ENCODE results near the gene SGK1.
A peak's percentile ranks its signal among the peaks of the same experiment; 100 is the strongest.

The SGK1 gene

GRCh38 chr6:134178161-134179044 is 139.5 kb downstream of the SGK1 start:
- H3K27me3 Mint-ChIP-seq (ENCODE audit: low read depth) = no peaks in the 10 kb centered on the region
- H3K4me3 Mint-ChIP-seq = peak overlapping the region; percentile 93
- H3K27ac Mint-ChIP-seq = peak overlapping the region; percentile 94
- peaks cover 37% of the 10 kb centered on the region for H3K4me1 Mint-ChIP-seq (ENCODE audit: low read depth)
- H3K9me3 Mint-ChIP-seq = no peaks in the 10 kb centered on the region
- H3K36me3 Mint-ChIP-seq (ENCODE audit: low read depth) = peaks cover 13% of the 10 kb centered on the region

GRCh38 chr6:134177753-134178160 is 140.2 kb downstream of the SGK1 start:
- H3K9me3 Mint-ChIP-seq = no peaks in the 10 kb centered on the region
- peaks cover 43% of the 10 kb centered on the region for H3K4me1 Mint-ChIP-seq (ENCODE audit: low read depth)
- H3K27me3 Mint-ChIP-seq (ENCODE audit: low read depth) = no peaks in the 10 kb centered on the region
- H3K4me3 Mint-ChIP-seq = peak overlapping the region; percentile 93
- peaks cover 19% of the 10 kb centered on the region for H3K36me3 Mint-ChIP-seq (ENCODE audit: low read depth)
- H3K27ac Mint-ChIP-seq = peak overlapping the region; percentile 94

GRCh38 chr6:134177236-134177635 is 140.7 kb downstream of the SGK1 start:
- Mint-ChIP-seq H3K27ac (peak overlapping the region; percentile 94), H3K4me3 (peak overlapping the region; percentile 93), H3K27me3 (ENCODE audit: low read depth) (no peaks in the 10 kb centered on the region), H3K36me3 (ENCODE audit: low read depth) (peaks cover 24% of the 10 kb centered on the region), H3K9me3 (no peaks in the 10 kb centered on the region), H3K4me1 (ENCODE audit: low read depth) (peaks cover 46% of the 10 kb centered on the region)

GRCh38 chr6:134176264-134176975 is 141.5 kb downstream of the SGK1 start:
- Mint-ChIP-seq H3K4me3 (peak overlapping the region; percentile 95), H3K36me3 (ENCODE audit: low read depth) (peaks cover 32% of the 10 kb centered on the region), H3K27ac (peak overlapping the region; percentile 95), H3K9me3 (no peaks in the 10 kb centered on the region), H3K27me3 (ENCODE audit: low read depth) (no peaks in the 10 kb centered on the region), H3K4me1 (ENCODE audit: low read depth) (peaks cover 53% of the 10 kb centered on the region)

- H3K27ac Mint-ChIP-seq = peak overlapping the region; percentile 95
- peak overlapping the region; percentile 95 for H3K4me3 Mint-ChIP-seq
- no peaks in the 10 kb centered on the region for H3K27me3 Mint-ChIP-seq (ENCODE audit: low read depth)
- H3K4me1 Mint-ChIP-seq (ENCODE audit: low read depth) = peaks cover 59% of the 10 kb centered on the region
- peaks cover 37% of the 10 kb centered on the region for H3K36me3 Mint-ChIP-seq (ENCODE audit: low read depth)
- no peaks in the 10 kb centered on the region for H3K9me3 Mint-ChIP-seq
These were observed 142.2 kb downstream of the SGK1 start for GRCh38 chr6:134175532-134176263.

- H3K27ac Mint-ChIP-seq = peak overlapping the region; percentile 99
- H3K27me3 Mint-ChIP-seq (ENCODE audit: low read depth) = no peaks in the 10 kb centered on the region
- peaks cover 44% of the 10 kb centered on the region for H3K36me3 Mint-ChIP-seq (ENCODE audit: low read depth)
- peaks cover 64% of the 10 kb centered on the region for H3K4me1 Mint-ChIP-seq (ENCODE audit: low read depth)
- no peaks in the 10 kb centered on the region for H3K9me3 Mint-ChIP-seq
- H3K4me3 Mint-ChIP-seq = peak overlapping the region; percentile 99
These were observed 143.0 kb downstream of the SGK1 start for GRCh38 chr6:134174672-134175531.

- H3K4me1 Mint-ChIP-seq (ENCODE audit: low read depth) = peaks cover 64% of the 10 kb centered on the region
- no peaks in the 10 kb centered on the region for H3K9me3 Mint-ChIP-seq
- H3K4me3 Mint-ChIP-seq = peak overlapping the region; percentile 99
- no peaks in the 10 kb centered on the region for H3K27me3 Mint-ChIP-seq (ENCODE audit: low read depth)
- H3K36me3 Mint-ChIP-seq (ENCODE audit: low read depth) = peaks cover 50% of the 10 kb centered on the region
- peak overlapping the region; percentile 99 for H3K27ac Mint-ChIP-seq
These were observed 143.8 kb downstream of the SGK1 start for GRCh38 chr6:134173936-134174671.

GRCh38 chr6:134173366-134173725 is 144.6 kb downstream of the SGK1 start:
- Mint-ChIP-seq H3K4me1 (ENCODE audit: low read depth) (peaks cover 61% of the 10 kb centered on the region), H3K27me3 (ENCODE audit: low read depth) (no peaks in the 10 kb centered on the region), H3K27ac (peak overlapping the region; percentile 34), H3K9me3 (no peaks in the 10 kb centered on the region), H3K36me3 (ENCODE audit: low read depth) (peaks cover 53% of the 10 kb centered on the region), H3K4me3 (peak overlapping the region; percentile 99)

- Mint-ChIP-seq H3K4me3 (peak overlapping the region; percentile 99), H3K27ac (peak overlapping the region; percentile 34), H3K9me3 (no peaks in the 10 kb centered on the region), H3K4me1 (ENCODE audit: low read depth) (peaks cover 59% of the 10 kb centered on the region), H3K36me3 (ENCODE audit: low read depth) (peaks cover 56% of the 10 kb centered on the region), H3K27me3 (ENCODE audit: low read depth) (no peaks in the 10 kb centered on the region)
These were observed 145.1 kb downstream of the SGK1 start for GRCh38 chr6:134172706-134173365.

- Mint-ChIP-seq H3K9me3 (no peaks in the 10 kb centered on the region), H3K4me3 (peak overlapping the region; percentile 99), H3K4me1 (ENCODE audit: low read depth) (peaks cover 52% of the 10 kb centered on the region), H3K27ac (no peak overlapping the region), H3K36me3 (ENCODE audit: low read depth) (peaks cover 59% of the 10 kb centered on the region), H3K27me3 (ENCODE audit: low read depth) (no peaks in the 10 kb centered on the region)
These were observed 145.7 kb downstream of the SGK1 start for GRCh38 chr6:134172020-134172705.

GRCh38 chr6:134171517-134171916 is 146.4 kb downstream of the SGK1 start:
- H3K36me3 Mint-ChIP-seq (ENCODE audit: low read depth) = peaks cover 59% of the 10 kb centered on the region
- H3K27me3 Mint-ChIP-seq (ENCODE audit: low read depth) = no peaks in the 10 kb centered on the region
- no peaks in the 10 kb centered on the region for H3K9me3 Mint-ChIP-seq
- peaks cover 53% of the 10 kb centered on the region for H3K4me1 Mint-ChIP-seq (ENCODE audit: low read depth)
- peak overlapping the region; percentile 36 for H3K4me3 Mint-ChIP-seq
- H3K27ac Mint-ChIP-seq = no peak overlapping the region

GRCh38 chr6:134170844-134171243 is 147.1 kb downstream of the SGK1 start:
- Mint-ChIP-seq H3K36me3 (ENCODE audit: low read depth) (peaks cover 60% of the 10 kb centered on the region), H3K9me3 (no peaks in the 10 kb centered on the region), H3K27ac (peak overlapping the region; percentile 11), H3K4me3 (peak overlapping the region; percentile 36), H3K4me1 (ENCODE audit: low read depth) (peaks cover 50% of the 10 kb centered on the region), H3K27me3 (ENCODE audit: low read depth) (no peaks in the 10 kb centered on the region)

Data from T-helper 1 cell treated with Interleukin-12 subunit alpha and Interleukin-12 subunit beta and Interleukin-4 antibody, amounts not matched to agents 30 μg/mL and 1 μg/mL, for 36 hours (primary cell).